ENCODE data around the gene CACNG8.
"Not testable (repeated sequence)": the region's sequence is repeated elsewhere in the genome, so short reads cannot be mapped to it uniquely, and the experiment has no call there.

Gene CACNG8

DNA sequence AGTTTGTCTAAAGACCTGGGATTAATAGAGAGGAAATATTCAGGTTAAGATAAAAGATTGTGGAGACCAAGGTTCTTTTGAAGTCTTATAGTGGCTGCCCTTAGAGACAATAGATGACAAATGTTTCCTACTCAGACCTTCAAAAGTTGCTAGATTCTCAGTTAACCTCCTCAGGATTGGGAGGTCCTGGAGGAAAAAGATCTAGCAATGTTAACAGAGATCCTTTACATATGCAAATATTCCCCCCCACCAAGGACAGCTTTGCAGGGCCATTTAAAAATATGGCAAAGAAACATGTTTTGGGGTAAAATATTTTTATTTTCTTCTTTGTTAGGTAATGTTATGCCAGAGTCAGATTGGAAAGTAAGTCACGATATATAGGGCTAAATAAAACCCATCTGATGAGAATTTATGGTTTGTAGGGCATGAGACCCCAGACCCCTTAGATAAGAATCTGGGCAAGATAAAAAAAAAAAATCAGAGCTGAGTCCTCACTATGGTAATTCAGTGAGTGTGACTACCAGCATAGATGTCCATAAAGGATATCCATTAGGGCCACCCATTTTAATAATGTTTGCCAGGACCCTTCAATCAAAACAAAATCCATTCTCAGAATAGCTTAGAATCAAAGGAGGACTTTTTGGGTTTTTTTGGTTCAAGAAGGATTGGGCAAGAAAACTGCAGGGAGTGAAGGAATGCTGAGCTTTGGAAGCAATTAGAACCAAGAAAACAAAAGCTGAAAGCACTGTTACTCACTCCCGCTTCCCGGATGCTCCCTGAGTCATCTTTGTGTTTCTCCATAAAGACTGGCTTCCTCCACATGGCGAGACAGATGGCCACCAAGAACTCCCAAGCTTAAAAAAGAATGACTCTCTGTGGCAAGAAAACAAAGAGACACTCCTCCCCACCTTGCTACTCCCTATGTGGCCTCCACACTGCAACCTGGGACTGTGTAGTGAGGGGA is 72.8 kb downstream of the CACNG8 start:
- no peak for DNase-seq (ENCODE audit: low read depth)

DNA sequence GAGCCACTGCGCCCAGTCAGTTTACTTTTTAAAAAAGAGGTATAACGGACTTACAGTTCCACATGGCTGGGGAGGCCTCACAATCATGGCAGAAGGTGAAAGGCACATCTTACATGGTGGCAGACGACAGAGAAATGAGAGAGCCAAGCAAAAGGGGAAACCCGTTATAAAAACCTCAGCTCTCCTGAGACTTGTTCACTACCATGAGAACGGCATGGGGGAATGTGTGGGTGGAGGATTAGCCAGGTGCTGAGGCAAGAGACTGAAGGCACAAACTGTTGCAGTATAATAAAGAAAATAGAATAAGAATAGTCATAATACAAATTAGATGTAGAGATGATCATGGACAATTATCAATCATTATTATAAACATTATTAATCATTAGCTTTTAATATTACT is 73.8 kb downstream of the CACNG8 start:
- not testable (repeated sequence) for DNase-seq (ENCODE audit: low read depth)
